Neutrophil (primary cell): ENCODE data around the gene PHPT1.
A peak's percentile ranks its signal among the peaks of the same experiment; 100 is the strongest.
"Not testable (repeated sequence)": the region's sequence is repeated elsewhere in the genome, so short reads cannot be mapped to it uniquely, and the experiment has no call there.

Experiments used
- H3K27ac ChIP-seq: fragments of 200-600 bp; sonication (generic); 2 replicates; pipeline ENCODE4 v1.5.1; 2016; ENCODE audit warnings: mild to moderate bottlenecking, moderate library complexity
- H3K27me3 ChIP-seq: fragments of 200-600 bp; sonication (generic); 2 replicates; pipeline ENCODE4 v1.6.0; 2016; ENCODE audit warnings: mild to moderate bottlenecking
- H3K36me3 ChIP-seq: fragments of 200-600 bp; sonication (generic); 2 replicates; pipeline ENCODE4 v1.5.1; 2017
- H3K4me1 ChIP-seq, 2 experiments: fragments of 200-600 bp in 1 of 2; sonication (generic) in 1 of 2; 1 replicate in 1 of 2; 2 replicates in 1 of 2; pipeline versions ENCODE4 v1.5.1 to v1.6.1; 2013 to 2016; ENCODE audit warnings: low read depth in 1 of 2, low read length in 1 of 2, mild to moderate bottlenecking in 1 of 2, moderate library complexity in 1 of 2; ENCODE audit not compliant: control insufficient read depth in 1 of 2, insufficient read depth in 1 of 2
- H3K4me3 ChIP-seq, 2 experiments: fragments of 200-600 bp in 1 of 2; sonication (generic) in 1 of 2; 1 replicate in 1 of 2; 2 replicates in 1 of 2; pipeline ENCODE4 v1.5.1; 2013 to 2016; ENCODE audit warnings: low read depth in 1 of 2, low read length in 1 of 2, mild to moderate bottlenecking in 1 of 2, moderate library complexity in 1 of 2
- H3K9me3 ChIP-seq: fragments of 200-600 bp; sonication (generic); 2 replicates; pipeline ENCODE4 v1.5.1; 2016
- CTCF ChIP-seq: fragments of 200-600 bp; sonication (generic); IDR thresholded peaks from 2 replicates; pipeline ENCODE4 v1.5.1; 2016; ENCODE audit warnings: antibody characterized with exemption

Gene PHPT1

DNA sequence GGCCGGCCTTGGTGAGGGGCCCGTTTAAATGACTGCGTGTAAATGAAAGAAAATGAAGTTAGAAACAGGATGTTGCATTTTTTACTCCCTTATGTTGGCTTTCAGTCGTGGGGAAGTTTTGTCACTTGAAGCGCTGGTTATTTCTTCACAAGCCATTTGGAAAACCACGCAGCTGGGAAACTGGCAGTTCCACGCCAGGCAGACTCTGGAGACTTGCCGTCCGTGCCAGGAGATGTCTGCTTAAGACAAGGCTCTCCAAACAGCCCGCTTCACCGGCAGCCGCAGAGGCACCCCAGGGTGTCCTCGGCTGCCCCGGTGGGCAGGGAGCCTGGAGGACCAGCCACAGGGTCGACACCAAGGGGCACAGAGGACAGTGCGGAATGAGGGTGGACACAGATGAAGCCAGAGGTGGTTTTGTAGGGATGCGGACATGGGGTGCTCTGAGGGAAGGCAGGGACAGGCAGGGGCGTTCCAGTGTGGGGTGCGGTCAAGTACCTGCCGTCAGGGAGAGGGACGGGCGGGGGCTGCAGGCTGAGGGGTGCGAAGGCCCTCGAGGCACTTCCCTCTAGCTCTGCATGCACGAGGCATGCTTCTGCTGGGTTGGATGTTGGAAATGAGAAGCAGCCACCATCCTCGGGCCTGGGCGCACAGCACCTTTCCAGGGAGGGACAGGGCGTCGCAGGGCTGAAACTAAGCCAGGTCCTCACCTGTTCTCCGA, 18.0 kb upstream of the PHPT1 start:
- peaks cover 19 to 25% of the 10 kb centered on the region in 2 experiments for H3K4me1 ChIP-seq
- H3K27me3 ChIP-seq, result no peaks in the 10 kb centered on the region
- peak overlapping the region; percentile 55 for H3K27ac ChIP-seq
- no peak overlapping the region for H3K4me3 ChIP-seq
- TF ChIP-seq CTCF, result no peak
- no peaks in the 10 kb centered on the region for H3K9me3 ChIP-seq
- H3K36me3 ChIP-seq, result peaks cover 75% of the 10 kb centered on the region

- TF ChIP-seq CTCF, result no peak
- Histone ChIP-seq H3K9me3 (no peaks in the 10 kb centered on the region), H3K4me3 (no peak overlapping the region), H3K36me3 (peaks cover 75% of the 10 kb centered on the region), H3K27ac (no peak overlapping the region), H3K4me1 (peaks cover 19 to 25% of the 10 kb centered on the region in 2 experiments), H3K27me3 (no peaks in the 10 kb centered on the region)
Observed at GRCh38 chr9:136831720-136832104, 17.5 kb upstream of the PHPT1 start.

DNA sequence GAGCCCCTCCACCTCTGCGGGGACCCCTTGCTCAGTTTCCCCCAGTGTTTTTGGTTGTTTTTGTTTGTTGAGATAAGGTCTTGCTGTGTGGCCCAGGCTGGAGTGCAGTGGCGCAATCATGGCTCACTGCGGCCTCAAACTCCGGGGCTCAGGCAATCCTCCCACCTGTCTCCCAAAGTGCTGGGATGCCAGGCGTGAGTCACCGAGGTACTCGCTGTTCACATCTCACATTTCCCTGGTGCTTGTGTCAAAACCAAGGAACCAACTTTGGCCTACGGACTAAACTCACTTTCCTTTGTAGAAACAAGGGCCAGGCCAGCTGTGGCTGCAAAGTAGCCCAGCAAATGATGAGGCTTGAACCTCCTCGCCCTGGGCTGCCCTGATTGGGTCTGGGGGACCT, 16.6 kb upstream of the PHPT1 start:
- Histone ChIP-seq H3K27me3 (no peaks in the 10 kb centered on the region), H3K9me3 (no peaks in the 10 kb centered on the region), H3K4me3 (no peak overlapping the region), H3K36me3 (peaks cover 75% of the 10 kb centered on the region), H3K4me1 (peaks cover 19 to 25% of the 10 kb centered on the region in 2 experiments), H3K27ac (no peak overlapping the region)
- no peak for TF ChIP-seq CTCF

DNA sequence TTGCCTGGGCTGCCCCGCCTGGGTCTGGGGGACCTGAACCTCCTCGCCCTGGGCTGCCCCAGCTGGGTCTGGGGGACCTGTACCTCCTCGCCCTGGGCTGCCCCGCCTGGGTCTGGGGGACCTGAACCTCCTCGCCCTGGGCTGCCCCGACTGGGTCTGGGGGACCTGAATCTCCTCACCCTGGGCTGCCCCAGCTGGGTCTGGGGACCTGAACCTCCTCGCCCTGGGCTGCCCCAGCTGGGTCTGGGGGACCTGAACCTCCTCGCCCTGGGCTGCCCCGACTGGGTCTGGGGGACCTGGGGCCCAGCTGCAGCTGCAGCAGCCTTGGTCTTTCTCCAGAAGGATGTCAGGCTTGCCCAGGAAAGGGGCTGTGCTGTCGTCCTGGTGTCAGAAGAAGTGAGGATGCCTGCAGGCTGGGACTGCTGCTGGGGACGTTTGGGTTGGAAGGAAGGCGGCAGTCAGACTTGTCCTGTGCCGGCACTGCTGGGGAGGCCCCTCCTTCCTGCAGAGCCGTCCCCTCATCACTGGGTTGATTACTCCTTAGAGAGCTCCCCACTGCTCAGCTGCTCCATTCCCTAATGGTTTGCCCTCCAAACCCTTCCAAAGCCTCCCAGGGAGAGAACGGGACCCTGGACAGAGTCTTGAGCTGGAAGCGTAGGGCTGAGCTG, 15.7 kb upstream of the PHPT1 start:
- peaks cover 75% of the 10 kb centered on the region for H3K36me3 ChIP-seq

DNA sequence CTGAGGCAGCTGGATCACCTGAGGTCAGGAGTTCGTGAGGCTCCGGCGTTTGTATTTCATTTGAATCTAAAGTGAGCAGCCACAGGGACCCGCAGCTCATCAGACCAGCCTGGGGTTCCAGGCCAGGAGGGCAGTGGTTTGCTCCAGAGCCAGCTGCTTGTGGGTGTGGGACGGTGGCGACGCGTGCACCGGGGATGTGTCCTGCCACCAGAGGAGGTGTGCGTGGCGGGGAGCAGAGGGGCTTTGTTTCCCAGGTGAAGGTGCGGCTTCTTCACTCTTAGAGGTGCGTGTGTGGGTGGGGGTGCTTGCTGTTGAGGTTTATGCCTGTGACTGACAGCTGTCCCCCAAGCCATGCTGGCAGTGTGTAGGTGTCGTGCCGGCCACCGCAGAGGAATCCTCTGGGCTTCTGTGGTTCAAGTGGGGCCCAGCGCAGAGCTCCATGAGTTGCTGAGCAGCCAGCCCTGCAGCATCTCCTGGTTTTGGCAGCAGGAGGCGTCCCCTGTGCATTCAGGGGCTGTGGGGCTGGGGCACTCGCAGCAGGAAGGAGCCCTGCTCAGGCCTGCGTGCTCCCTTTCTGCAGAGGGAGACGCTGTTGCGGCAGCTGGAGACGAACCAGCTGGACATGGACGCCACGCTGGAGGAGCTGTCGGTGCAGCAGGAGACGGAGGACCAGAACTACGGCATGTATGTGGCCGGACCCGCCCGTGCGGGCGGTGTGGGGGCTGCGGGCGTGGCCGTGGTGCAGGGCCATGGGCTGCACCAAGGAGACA, 13.9 kb upstream of the PHPT1 start:
- H3K27me3 ChIP-seq, result no peaks in the 10 kb centered on the region
- TF ChIP-seq CTCF, result no peak
- H3K36me3 ChIP-seq, result peaks cover 75% of the 10 kb centered on the region
- peaks cover 17 to 22% of the 10 kb centered on the region in 2 experiments for H3K4me1 ChIP-seq
- H3K4me3 ChIP-seq, result no peak overlapping the region
- no peak overlapping the region for H3K27ac ChIP-seq
- H3K9me3 ChIP-seq, result no peaks in the 10 kb centered on the region

More for the DNA sequence above, 15.7 kb upstream of the PHPT1 start:
- H3K27ac ChIP-seq, H3K4me3 ChIP-seq, H3K9me3 ChIP-seq, H3K27me3 ChIP-seq: not testable (repeated sequence)
- H3K4me1 ChIP-seq, result peaks cover 19 to 25% of the 10 kb centered on the region in 2 experiments
